HG03280 (cell line): Measurements from ENCODE around the gene BROX.
"Not testable (repeated sequence)": the region's sequence is repeated elsewhere in the genome, so short reads cannot be mapped to it uniquely, and the experiment has no call there.

Source experiments
- ATAC-seq: cut with Tn5 transposase; IDR thresholded peaks from one replicate; pipeline ENCODE4 v1.9.1; 2021; ENCODE audit warnings: mild to moderate bottlenecking, moderate library complexity; ENCODE audit not compliant: unreplicated experiment

BROX gene

DNA sequence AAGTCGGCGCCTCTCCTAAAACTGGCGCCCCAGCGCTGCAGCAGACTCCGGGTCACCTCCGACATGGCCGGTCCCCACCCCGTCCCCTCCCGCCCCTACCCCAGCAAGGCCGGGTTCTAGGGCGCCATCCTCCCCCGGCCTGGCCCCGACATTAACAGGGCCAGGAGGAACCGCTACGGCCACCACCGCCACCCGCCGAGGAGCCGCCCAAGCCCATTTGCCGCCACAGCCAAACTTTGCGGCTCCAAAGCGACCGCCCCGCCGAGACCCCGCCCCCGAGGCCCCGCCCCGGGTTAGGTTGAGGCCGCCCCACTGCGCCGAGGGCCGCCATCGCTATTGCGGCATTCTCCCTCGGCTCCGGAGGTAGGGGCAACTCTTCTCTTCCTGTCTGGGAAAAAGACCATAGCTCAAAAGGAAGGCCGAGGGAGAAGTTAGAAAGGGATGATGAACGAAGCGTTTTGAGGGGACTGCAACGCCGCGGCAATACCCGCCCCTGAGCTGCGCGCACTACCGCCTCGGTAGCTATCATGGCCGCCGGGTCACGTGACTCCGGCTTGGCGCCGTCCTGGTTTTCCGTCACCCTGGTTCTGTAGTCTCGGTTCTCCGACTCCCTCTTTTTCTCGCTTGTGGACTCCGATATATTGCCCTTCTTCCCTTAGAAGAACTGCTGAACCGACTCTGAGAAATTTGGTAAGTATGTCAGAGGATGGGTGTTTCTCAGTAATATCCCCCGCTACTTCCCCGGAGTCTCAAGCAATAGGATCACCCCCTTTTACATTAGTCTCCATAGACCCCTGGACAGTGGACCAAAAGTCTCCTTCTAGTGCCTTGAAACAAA, at the start of gene BROX, which contains the start of gene AIDA:
BROX (plus strand) TSS at position 312 of the 838 bp plus-strand sequence. CDS start 3,136 bp downstream, outside the sequence.
AIDA (minus strand) TSS at position 239 of the 838 bp plus-strand sequence; CDS start at position 65, 174 bp downstream.
- ATAC-seq, result peak; percentile 82

DNA sequence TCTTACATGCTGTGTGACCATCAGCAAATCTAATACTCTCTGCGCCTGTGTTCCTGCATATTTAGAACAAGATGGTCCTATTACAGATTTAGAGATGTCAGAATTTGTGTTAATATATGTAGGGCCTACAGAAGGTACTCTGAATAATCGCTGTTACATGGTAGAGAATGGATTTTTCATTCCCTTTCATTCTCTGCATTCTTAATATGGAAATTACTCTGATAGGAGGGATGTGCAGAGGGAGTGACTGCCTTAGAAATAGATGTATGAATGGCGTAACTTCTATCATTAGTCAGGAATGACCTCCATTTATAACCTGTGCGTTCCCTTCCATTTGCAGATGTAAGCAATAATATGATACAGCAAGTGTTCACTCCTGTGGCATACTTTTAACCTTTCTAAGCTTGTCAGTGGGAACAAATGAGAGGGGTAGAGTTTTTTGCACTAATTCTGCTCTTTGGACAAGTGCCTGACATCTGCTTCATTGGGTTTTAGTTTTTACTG, 48.9 kb upstream of the BROX start:
- ATAC-seq, result no peak

GRCh38 chr1:222665964-222666363, 46.4 kb upstream of the BROX start:
- no peak for ATAC-seq

DNA sequence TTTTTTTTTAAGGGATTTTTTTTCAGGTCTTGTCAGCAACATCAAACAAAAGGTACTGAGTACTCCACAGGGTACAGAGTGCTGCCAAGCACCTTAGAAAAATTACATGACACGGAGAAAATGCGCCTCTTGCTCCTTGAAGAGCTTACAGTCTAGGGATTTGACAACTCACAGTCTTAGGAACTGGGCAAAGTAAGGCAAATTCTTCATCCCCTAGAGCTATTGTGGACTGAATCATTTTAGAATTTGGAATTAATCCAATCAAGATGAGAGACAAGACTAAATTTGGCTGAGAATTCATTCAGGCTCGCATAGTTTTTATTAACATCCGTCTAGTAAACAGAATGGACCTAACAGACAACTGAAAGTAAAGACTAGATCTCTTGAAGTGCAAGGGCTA, 44.2 kb upstream of the BROX start:
- not testable (repeated sequence) for ATAC-seq

GRCh38 chr1:222669107-222669506, 43.3 kb upstream of the BROX start:
- not testable (repeated sequence) for ATAC-seq

DNA sequence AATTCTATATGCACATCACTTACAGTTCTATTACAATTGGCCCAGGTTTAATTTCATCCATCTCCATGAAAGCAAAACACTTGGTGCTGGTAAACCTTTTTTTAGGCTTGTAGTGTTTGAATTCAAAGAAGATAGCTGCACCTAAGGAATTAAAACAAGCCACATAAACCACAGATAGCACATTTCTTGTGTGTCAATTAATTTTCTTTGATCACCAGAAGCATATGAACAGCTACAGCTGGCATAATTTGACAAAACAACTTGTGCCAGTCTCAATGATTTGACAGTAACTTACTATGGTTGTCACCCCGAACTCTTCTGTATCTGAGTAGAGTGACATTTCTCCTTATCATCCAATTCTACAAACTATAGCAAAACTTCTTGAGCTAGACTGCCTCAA, 42.3 kb upstream of the BROX start:
- no peak for ATAC-seq

GRCh38 chr1:222680080-222680479, 32.3 kb upstream of the BROX start:
- no peak for ATAC-seq

DNA sequence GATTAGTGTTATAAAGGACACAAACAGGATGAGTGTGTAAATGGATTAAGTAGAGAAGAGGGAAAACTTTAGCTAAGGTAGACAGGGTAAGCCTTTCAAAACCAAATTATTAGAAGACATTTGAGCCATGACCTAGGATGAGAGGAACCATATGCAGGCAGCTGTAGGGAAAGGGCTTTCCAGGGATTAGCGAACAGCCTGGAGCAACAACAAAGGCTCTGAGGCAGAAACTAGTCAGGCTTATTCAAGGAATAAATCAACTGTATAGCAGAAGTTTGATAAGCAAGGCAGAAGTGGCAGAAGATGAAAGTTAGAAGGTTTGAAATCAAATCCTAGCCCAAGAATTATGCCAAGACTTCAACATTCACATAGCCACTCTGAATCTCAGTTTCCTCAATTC, 21.3 kb upstream of the BROX start:
- ATAC-seq, result no peak

DNA sequence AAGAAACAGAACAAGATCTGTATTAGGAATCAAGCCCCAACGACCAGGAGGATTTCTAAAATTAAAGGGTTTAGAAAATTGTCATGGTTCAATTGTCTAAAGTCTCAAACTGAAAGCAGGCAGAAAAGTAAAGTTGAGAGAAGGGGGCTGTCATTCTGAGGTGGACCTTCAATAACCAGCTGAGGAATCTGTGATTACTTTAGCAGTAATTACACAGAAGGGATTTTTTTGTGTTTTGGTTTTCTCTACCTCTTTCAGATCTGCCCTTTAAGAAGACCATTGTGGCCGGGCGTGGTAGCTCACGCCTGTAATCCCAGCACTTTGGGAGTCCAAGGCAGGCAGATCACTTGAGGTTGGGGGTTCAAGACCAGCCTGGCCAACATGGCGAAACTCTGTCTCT, 17.4 kb upstream of the BROX start:
- no peak for ATAC-seq

DNA sequence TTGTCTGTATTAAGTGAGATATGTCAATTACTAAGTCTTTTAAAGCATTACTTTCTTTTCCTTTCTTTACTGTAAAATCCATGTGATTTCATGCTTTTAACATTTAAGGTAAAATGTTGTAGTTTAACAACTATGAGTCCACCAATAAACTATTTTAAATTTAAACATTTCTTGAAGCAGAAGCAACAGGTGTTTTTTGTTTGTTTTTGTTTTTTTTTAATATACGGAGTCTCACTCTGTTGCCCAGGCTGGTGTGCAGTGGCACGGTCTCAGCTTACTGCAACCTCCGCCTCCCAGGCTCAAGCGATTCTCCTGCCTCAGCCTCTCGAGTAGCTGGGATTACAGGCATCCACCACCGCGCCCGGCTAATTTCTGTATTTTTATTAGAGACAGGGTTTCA, 15.6 kb upstream of the BROX start:
- ATAC-seq, result no peak

GRCh38 chr1:222697203-222697602, 15.2 kb upstream of the BROX start:
- ATAC-seq, result no peak

DNA sequence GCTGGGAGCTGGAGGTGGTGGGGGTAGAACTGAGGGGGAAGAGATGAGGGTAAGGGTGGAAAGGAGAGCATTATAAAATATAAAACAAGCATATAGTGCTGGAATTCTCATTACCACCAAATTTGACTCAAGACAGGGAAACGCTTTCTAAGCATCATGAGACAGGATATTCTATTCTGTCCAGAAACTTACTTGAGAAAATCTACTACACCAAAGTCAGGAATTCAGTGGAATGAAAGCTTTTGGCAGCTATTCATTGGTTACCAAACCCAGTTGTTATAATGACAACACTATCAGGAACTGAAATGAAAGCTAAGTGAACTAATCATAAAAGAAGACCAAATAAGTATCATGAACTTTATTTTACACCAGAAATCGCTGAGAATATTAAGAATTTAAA, 14.5 kb upstream of the BROX start:
- ATAC-seq, result no peak

DNA sequence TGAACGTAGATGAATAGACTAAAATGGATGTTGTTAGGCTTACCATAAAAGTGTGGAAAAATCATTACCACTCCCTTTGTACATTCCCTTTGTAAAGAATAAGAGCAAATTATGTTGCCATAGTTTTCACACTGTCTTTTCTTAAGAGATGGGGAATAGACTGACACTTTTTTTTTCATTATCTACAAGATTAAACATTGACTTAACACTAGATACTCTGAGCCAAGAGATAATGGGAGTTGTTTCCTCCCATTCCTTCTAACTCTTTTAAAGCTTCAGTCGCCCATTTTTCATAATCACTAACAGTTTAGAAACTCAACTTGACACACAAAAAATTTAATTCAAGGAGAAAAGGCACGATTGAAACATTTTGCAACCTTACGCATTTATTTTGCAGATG, 10.2 kb upstream of the BROX start:
- no peak for ATAC-seq

DNA sequence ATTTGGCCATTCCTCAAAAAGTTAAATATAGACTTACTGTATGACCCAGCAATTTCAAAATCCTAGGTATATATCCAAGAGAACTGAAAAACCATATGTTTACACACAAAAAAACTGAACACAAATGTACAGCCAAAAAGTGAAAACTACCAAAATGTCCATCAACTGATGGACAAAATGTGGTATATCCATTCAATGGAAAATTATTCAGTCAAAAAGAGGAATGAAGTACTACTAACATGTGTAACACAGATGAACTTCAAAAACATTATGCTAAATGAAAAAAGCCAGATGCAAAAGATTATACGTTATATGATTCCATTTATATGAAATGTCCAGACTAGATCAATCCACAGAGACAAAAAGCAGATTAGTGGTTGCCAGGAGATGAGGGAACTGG, 8.1 kb upstream of the BROX start:
- no peak for ATAC-seq

DNA sequence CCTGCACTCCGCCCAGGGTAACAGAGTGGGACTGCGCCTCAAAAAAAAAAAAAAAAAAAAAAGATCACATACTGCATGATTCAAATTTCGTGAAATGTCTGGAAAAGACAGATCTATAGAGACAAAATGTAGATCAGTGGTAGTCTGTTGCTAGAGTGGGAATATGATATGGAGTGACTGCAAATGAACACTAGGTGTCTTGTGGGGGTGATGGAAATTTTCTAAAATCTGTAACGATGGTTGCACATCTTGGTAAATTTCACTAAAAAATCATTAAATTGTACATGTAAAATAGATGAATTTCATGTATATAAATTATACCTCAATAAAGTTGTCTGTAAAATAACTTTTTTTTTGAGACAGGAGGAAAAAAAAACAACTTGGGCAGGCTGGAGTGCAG, 5.5 kb upstream of the BROX start:
- ATAC-seq, result no peak

DNA sequence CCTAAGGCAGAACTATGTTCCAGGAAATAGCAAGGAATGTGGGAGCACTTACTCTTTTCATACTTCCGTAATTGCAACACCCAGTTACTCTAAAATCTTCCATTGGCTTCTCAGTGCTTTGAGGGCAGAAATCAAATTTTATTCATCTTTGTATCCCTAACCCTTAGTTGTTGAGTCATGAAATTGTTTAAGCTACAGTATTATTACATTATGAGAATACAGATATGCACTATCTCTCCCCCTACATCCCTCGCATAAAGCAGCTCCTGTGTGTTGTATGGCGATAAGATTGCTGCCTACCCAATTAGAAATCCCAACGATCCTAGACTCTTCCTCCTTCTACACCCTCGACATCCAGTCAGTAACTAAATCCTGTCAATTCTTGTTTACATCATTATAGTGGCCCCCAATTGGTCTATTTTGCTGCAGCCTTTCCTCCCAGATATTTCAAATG, 2.6 kb upstream of the BROX start:
- no peak for ATAC-seq

DNA sequence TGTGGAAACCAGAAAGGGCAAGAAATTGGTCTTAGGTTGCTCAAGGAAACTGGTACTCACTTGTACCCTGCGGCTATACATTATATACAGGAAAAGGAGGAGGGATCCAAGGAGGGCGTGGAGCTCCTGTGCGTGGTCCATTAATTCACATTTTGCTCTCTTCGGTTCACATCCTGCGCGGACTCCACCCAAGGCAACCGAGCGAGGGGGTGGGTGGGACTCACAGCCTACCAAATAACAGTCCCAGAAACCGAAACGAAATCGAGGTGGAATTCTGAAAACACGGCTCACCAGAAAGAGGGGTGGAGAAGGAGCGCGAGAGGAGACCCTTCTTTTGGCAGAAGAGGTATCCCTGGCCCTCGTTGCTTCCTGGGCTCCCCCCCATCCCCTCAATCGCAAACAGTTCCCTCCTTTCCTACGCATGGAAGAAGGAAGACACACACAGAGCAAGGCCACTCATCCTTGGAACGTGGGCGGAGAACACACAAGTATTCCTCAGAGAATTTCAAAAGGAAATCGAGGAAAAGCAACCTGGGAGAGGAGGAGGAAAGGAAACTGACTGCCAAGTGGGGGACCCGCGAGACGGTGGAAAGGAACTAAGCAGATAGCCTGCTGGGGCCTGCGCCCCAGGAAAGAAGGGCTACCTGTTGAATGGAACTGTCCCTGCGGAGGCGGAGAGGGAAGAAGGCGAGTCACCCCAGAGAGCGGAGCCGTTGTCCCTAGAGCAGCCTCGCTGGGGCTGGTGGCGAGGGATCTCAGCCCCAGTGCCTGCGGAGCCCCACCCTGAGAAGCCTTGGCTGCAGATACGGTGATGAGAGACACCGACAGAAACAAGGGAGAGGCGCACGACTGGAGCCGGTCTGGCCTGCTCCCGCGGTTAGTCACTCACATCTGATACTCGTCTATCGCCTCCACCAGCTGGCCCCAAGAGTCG, 778 bp upstream of the BROX start:
- peak; percentile 35 for ATAC-seq

DNA sequence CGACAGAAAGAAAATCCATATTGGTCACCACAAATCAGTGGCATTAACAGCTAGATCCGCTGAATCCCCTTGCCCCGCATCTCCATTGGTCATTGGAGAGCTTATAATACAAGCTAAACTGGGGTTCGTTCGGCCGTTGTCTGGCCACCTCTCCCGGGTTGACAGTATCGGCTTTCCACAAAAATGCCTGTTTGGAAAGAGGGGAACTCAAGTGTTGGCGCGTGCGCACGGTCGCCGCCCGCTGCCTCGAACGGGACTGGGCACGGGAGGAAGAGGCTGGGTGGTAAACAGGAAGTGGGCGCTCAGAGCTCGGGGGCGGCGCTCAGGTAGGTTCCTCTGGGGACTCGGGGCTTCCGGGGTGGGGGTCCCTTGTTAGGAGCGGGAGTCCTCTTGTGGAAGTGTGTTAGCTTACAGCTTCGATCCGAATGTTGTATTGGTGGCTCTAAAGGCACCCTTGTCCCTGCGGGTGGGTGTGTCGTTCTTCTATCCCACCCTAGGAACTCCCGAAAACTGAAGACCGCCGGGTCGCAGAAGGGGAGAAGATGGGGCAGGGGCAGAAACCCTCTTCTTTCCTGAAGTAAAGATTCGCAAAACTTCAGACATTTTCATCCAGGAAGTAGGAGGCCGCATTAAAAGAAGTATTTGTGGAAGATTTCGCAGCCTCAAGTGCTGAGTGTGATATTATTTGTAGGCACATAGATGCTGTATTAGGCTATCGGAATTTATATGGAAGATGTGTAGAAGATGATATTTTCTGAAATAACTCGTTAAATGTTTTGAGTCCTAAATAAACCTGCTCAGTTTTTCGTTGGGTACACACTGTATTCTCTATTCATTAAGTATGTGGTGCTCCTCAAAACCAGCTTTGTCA, 962 bp downstream of the BROX start:
- peak; percentile 57 for ATAC-seq

GRCh38 chr1:222716393-222716792, 4.0 kb downstream of the BROX start:
- no peak for ATAC-seq

GRCh38 chr1:222728746-222729145, 16.4 kb downstream of the BROX start:
- ATAC-seq, result no peak
